Mucosa of gallbladder (tissue), 1 donor: ENCODE data around the gene TMEM52B. TPM values are rescaled to one million over a fixed set of nuclear protein-coding genes. Genes with fewer than 3 reads are reported as not detected.

Experiments used
- DNase-seq: peaks from one replicate; pipeline ENCODE4 v3.0.0-alpha.2; 2020; ENCODE audit warnings: low spot score
- total RNA-seq: library from RNA; stranded (reverse); gene quantifications from one replicate; pipeline ENCODE4 v1.2.1, GENCODE V29; 2021
- donor health status: DM: no; HTN: no; CAD: no.

The TMEM52B gene
- 0.86 TPM for total RNA-seq

GRCh38 chr12:10178821-10179220 lies at the start of gene TMEM52B:
Gene TMEM52B, plus strand, starts transcription at chr12:10179032. Its CDS starts 543 bp downstream, at chr12:10179575.
- no peak for DNase-seq

GRCh38 chr12:10130042-10130441 lies 48.8 kb upstream of the TMEM52B start, which contains the start of gene CLEC7A:
Gene CLEC7A, minus strand, starts transcription at chr12:10130199. Its CDS starts 117 bp downstream, at chr12:10130082.
- no peak for DNase-seq

DNA sequence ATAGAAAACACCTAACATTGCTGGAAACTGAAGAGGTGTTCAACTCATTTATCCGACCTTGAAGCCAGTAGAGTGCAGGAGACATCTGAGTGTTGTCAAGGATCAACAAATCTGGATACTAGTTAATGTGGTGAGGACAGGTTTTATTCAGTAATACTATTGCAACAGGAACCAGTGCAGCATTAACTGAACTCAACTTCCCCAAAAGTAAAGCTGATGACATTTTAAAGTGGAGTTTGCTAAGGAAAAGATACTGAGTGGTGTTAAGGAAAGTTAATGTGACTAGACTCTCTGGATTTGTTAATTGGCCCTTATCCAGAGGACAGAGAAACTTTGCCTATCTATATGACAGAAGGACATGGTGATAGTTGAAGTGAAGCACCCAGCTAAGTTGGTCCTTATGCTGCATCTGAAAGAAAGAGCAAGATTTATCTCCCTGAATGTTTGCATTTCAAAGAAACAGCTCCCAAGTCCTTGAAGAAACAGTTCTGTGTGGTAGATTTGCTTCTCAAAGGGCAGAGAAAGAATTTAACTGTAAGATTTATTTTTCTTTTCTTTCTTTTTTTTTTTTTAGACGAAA lies 47.6 kb upstream of the TMEM52B start:
- DNase-seq = no peak

DNA sequence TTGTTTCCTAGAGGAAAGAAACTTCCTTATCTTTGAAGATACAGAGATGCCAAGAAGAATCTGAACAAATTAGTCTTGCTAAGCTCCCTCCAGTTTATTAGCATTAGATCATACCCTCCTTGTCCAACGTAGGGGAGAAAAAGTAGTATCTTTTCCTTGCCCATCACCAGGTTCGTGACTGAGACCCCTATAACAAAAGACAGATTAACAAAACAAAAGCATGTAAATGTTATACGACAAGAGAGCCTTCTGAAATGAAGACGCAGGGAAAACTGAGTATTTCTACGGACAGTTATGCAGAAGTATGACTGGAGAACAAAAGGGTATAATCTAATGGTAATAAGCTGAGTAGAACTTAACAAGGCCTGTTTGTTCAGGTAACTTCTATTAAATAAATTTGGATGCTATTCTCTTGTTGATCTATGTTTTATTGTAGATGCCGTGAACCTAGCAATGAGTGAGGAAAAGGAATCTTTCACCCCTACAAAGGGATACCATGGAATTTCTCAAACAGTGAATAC lies 45.9 kb upstream of the TMEM52B start:
- no peak for DNase-seq

DNA sequence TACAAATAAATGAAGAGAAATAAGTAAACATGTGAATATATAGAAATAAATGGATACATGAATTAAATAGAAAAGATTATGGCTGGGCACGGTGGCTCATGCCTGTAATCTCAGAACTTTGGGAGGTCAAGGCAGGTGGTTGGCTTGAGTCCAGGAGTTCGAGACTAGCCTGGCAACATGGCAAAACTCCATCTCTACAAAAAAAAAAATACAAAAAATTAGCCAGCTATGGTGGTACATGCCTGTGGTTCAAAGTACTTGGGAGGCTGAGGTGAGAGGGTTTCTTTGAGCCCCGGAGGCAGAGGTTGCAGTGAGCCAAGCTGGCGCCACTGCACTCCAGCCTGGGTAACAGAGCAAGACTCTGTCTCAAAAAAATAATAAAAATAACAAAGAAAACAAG lies 43.7 kb upstream of the TMEM52B start:
- no peak for DNase-seq

- no peak for DNase-seq
Observed at GRCh38 chr12:10136637-10137205, 42.1 kb upstream of the TMEM52B start.

- peak; percentile 38 for DNase-seq
Observed at GRCh38 chr12:10140001-10140400, 38.8 kb upstream of the TMEM52B start.

DNA sequence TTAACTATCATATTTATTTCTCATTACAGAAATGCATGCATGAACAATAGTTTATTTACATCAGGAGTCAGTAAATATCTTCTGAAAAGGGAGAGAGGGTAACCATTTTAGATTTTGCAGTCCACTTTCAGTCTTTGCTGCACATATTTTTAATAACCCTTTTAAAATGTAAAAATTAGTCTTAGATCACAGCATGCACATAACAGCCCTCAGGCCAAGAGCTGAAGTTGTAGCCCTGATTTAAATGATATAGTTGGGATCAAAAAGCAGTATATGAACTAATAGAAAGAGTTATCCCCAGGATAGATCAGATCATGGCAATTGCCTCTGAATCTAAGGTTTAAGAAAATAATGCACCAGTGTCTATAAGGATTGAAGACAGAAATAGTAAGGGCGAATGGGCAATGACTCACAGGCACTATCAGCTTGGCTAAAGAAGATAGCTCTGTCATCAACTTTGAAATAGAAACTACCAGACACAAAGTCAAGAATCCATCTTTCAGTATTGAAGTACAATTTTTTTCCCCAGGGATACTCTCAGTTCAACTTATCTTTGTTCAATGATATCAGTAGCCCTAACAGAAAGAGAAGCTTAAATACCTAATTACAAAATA lies 35.7 kb upstream of the TMEM52B start:
- DNase-seq = no peak

DNA sequence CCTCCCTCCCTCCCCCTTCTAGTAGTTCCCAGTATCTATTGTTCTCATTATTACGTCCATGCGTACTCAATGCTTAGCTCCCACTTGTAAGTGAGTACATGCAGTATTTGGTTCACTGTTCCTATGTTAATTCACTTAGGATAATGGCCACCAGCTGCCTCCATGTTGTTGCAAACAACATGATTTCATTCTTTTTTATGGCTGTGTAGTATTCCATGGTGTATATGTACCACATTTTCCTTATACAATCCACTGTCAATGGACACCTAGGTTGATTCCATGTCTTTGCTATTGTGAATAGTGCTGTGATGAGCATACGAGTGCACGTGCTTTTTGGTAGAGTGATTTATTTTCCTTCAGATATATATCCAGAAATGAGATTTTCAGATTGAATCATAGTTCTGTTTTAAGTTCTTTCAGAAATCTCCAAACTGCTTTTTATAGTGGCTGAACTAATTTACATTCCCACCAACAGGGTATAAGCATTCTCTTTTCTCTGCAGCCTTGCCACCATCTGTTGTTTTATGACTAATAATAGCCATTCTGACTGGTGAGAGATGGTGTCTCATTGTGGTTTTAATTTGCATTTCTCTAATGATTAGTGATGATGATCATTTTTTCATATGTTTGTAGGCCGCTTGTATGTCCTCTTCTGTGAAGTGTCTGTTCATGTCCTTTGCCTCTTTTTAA lies 31.0 kb upstream of the TMEM52B start:
- no peak for DNase-seq

- no peak for DNase-seq
Observed at GRCh38 chr12:10151621-10152020, 27.2 kb upstream of the TMEM52B start.

GRCh38 chr12:10153271-10154144 lies 25.3 kb upstream of the TMEM52B start:
- peak; percentile 63 for DNase-seq

DNA sequence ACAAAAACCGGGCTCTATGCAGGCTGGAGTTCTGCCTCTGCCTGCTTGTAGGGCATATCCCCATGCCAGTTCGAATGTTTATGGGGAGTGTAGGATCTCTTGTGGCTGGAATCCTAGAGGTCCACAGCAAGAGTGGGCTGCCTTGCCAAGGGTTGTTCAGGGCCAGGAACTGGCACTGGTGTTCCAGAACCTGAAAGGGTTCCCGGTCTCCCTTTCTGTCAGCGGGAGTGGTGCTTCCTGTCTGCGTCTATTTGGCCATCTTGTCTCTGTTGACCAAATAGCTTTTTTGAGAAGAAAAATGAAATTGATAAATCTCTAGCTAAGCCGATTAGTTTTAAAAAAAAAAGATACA lies 24.7 kb upstream of the TMEM52B start:
- no peak for DNase-seq

DNA sequence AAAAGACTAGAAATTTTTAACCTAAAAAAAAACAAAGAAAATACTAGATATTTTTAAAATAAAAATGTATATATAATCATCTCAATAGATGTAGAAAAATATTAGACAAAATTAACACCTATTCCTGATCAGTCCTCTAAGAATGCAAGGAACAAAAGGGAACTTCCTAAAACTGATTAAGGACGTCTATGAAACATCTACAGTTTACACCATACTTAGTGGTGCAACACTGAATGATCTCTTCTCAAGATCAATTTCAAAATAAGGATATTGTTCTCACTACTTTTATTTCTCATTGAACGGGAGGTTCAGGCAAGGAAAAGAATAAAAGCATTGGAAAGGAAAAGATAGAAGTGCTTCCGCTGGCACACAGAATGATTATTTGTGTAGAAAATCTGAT lies 22.9 kb upstream of the TMEM52B start:
- no peak for DNase-seq

DNA sequence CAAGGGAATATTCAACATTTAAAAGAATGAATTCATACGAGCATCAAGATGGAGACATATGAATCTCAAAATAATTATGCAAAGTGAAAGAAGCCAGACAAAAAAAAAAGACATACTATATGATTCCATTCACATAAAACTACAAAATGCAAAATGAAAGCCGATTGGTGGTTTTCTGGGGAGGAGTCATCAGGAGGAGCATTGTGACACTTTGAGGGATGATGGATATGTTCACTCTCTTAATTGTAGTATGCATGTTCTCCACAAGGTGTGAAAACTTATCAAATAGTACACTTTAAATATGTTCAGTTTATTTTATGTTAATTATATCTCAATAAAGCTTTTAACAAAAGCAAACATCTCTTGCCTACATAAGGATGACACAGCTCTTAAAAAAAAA lies 20.4 kb upstream of the TMEM52B start:
- DNase-seq = no peak

DNA sequence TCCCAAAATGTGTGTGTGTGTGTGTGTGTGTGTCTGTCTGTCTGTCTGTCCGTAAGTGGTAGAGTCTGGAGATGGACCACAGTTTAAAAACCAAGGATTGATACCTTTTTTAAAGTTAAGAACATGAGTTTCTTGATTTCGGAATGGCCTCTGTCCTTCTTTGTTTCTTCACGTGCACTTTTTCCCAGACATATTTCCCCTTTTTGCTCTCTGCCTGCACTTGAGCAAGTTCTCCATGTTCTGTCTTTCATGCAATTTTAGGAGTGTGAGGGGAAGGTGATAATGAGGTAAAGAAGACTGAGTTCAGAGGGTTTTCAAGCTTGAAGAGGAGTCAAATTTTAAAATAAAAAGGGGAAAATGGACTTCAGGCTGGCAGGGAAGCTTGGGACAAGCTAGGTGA lies 19.6 kb upstream of the TMEM52B start:
- no peak for DNase-seq

DNA sequence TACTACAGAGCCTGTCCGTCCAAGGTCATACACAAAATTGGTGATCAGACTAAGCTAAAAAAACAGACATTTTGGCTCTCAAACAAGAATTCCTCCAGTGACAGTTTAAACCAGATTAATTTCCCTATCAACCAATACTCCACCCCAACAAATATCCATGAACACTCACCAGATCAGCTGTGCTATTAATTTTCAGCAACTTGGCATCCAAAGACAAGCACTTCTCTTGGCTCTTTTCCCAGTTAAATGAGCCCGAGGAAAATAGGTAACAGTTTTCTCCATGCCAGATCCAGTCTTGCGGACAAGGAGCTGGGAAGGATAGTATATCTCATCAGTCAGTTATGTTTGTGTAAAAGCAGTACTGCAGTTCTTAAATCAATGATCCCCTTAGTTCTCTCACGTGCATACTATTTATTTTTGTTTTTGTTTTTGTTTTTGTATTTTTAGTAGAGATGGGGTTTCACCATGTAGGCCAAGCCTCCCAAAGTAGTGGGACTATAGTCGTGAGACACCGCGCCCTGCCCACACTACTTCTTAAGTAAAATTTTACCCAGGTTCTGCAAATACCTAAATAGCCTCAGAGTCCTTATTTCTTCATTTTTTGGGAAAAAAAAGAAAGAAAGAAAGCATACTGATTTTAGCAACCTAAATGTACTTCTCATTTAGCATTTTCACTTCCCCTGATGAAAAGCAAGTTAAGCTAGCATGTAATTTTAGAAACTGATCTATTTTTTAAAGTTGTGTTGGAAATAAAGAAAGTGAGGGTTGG lies 18.0 kb upstream of the TMEM52B start:
- no peak for DNase-seq

GRCh38 chr12:10163084-10163483 lies 15.7 kb upstream of the TMEM52B start:
- DNase-seq = no peak

GRCh38 chr12:10165421-10165820 lies 13.4 kb upstream of the TMEM52B start:
- DNase-seq = no peak

GRCh38 chr12:10167599-10167998 lies 11.2 kb upstream of the TMEM52B start:
- DNase-seq = no peak

- no peak for DNase-seq
Observed at GRCh38 chr12:10169104-10169503, 9.7 kb upstream of the TMEM52B start.

DNA sequence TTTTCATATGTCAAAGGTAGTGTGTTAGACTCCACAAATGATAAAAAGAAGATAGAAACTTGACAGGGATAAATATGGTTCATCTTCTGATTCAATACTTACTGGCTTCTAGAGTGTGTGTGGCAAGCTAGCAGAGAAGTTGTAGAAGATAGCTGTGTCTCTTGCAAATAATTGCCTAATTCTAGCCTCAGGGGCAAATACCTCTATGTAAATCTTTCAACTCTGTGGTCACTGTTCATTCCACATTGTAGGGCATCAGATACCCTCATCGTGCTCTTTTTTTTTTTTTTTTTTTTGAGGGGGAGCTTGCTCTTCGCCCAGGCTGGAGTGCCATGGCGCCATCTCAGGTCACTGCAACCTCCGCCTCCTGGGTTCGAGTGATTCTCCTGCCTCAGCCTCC lies 8.6 kb upstream of the TMEM52B start:
- DNase-seq = no peak
